Bronchial epithelial cell (primary cell): ENCODE measurements around the gene MAML1. TPM values are rescaled to one million over a fixed set of nuclear protein-coding genes. Genes with fewer than 3 reads are reported as not detected.

Experiments
- DNase-seq: peaks from one replicate; pipeline ENCODE4 v3.0.0-alpha.2; 2010; ENCODE audit warnings: low read depth
- FAIRE-seq: peaks from 2 replicates; lab custom pipeline; 2011; peaks lifted over from hg19 to GRCh38; lab: Jason Lieb, UNC
- H3K27me3 ChIP-seq: 2 replicates; pipeline ENCODE4 v1.5.1; 2011; ENCODE audit warnings: low read length; ENCODE audit not compliant: control insufficient read depth, insufficient read depth
- H3K36me3 ChIP-seq: 2 replicates; pipeline ENCODE4 v1.5.1; 2011; ENCODE audit warnings: low read length; ENCODE audit not compliant: control insufficient read depth, insufficient read depth
- H3K4me3 ChIP-seq: 2 replicates; pipeline ENCODE4 v1.5.1; 2011; ENCODE audit warnings: mild to moderate bottlenecking, low read depth, low read length, control low read depth
- CTCF ChIP-seq: IDR thresholded peaks from 2 replicates; pipeline ENCODE4 v1.5.1; 2011; ENCODE audit warnings: mild to moderate bottlenecking, moderate library complexity, low read length, control low read depth, inconsistent platforms; ENCODE audit not compliant: insufficient read depth, severe bottlenecking
- total RNA-seq: library from RNA; depleted of rRNA; stranded (reverse); fragments of >200 nt; gene quantifications from 2 replicates; pipeline ENCODE4 v1.2.1, GENCODE V29; 2014

MAML1 gene
- total RNA-seq, 1 donor from 2014 or later, result 4.2 TPM

GRCh38 chr5:179772351-179772750 lies 39.7 kb downstream of the MAML1 start:
- TF ChIP-seq CTCF, result no peak
- FAIRE-seq, result no peak
- H3K27me3 ChIP-seq, result no peaks in the 10 kb centered on the region
- H3K36me3 ChIP-seq, result peaks cover 35% of the 10 kb centered on the region
- no peak for DNase-seq
- H3K4me3 ChIP-seq, result no peak overlapping the region

- no peaks in the 10 kb centered on the region for H3K27me3 ChIP-seq
- no peak for TF ChIP-seq CTCF
- no peak overlapping the region for H3K4me3 ChIP-seq
- peaks cover 33% of the 10 kb centered on the region for H3K36me3 ChIP-seq
- no peak for DNase-seq
- FAIRE-seq, result no peak
Measured at GRCh38 chr5:179773686-179774040, 41.0 kb downstream of the MAML1 start.

GRCh38 chr5:179774442-179774841 lies 41.8 kb downstream of the MAML1 start:
- Histone ChIP-seq H3K36me3 (peaks cover 28% of the 10 kb centered on the region), H3K27me3 (no peaks in the 10 kb centered on the region), H3K4me3 (no peak overlapping the region)
- FAIRE-seq (no peak), DNase-seq (no peak)
- TF ChIP-seq CTCF, result no peak

GRCh38 chr5:179776411-179776938 lies 43.9 kb downstream of the MAML1 start:
- FAIRE-seq, result no peak
- no peak for TF ChIP-seq CTCF
- peaks cover 23% of the 10 kb centered on the region for H3K36me3 ChIP-seq
- no peaks in the 10 kb centered on the region for H3K27me3 ChIP-seq
- no peak for DNase-seq
- H3K4me3 ChIP-seq, result no peak overlapping the region

- FAIRE-seq (no peak), DNase-seq (no peak)
- Histone ChIP-seq H3K27me3 (no peaks in the 10 kb centered on the region), H3K4me3 (no peak overlapping the region), H3K36me3 (peaks cover 18% of the 10 kb centered on the region)
- TF ChIP-seq CTCF, result no peak
Measured at GRCh38 chr5:179777456-179777855, 44.8 kb downstream of the MAML1 start.

- FAIRE-seq, result no peak
- no peak for TF ChIP-seq CTCF
- Histone ChIP-seq H3K4me3 (no peak overlapping the region), H3K27me3 (no peaks in the 10 kb centered on the region), H3K36me3 (peaks cover 15% of the 10 kb centered on the region)
- DNase-seq, result no peak
Measured at GRCh38 chr5:179777909-179778308, 45.3 kb downstream of the MAML1 start.
